Measurements from ENCODE around the gene OIT3. TPM values are rescaled to one million over a fixed set of nuclear protein-coding genes. Genes with fewer than 3 reads are reported as not detected.

OIT3 gene
- total RNA-seq, 6 experiments from 2014 or later = not detected

- Mint-ChIP-seq H3K4me3 (no peak overlapping the region), H3K9me3 (no peaks in the 10 kb centered on the region), H3K4me1 (ENCODE audit: low read depth) (no peaks in the 10 kb centered on the region; the same call in 1 of the 2 replicates), H3K27me3 (ENCODE audit: insufficient read depth) (peaks cover 13% of the 10 kb centered on the region), H3K36me3 (ENCODE audit: low read depth) (no peaks in the 10 kb centered on the region), H3K27ac (no peak overlapping the region)
- TF ChIP-seq CTCF (IDR thresholded peaks at IDR 0.05) = no peak
- no peak for DNase-seq
Measured at GRCh38 chr10:72930276-72930675, 36.7 kb downstream of the OIT3 start.

- TF ChIP-seq CTCF (IDR thresholded peaks at IDR 0.05) = no peak
- Mint-ChIP-seq H3K27me3 (ENCODE audit: insufficient read depth) (peaks cover 8% of the 10 kb centered on the region), H3K36me3 (ENCODE audit: low read depth) (no peaks in the 10 kb centered on the region), H3K4me3 (no peak overlapping the region), H3K9me3 (no peaks in the 10 kb centered on the region), H3K27ac (no peak overlapping the region), H3K4me1 (ENCODE audit: low read depth) (no peaks in the 10 kb centered on the region; the same call in 1 of the 2 replicates)
- DNase-seq = no peak
Measured at GRCh38 chr10:72932259-72933015, 38.9 kb downstream of the OIT3 start.

DNA sequence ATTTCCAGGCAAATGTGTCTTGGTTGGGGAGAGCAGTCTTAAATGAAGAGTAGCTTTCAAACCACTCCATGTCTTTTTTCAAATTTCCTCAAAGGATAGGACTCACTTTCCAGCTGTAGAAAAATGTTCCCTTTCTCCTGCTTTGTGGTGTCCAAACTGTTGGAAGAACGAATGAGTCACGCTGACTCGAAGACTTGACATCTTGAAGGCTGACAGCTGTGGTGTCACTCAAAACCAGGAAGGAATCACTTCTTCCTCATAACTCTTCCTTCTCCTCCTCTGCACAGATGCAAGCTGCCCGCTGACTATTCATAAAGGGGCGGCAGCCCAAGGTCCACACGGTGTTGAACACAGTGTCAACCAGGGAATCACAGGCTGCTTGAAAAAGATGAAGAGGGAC, 41.8 kb downstream of the OIT3 start:
- Mint-ChIP-seq H3K9me3 (no peaks in the 10 kb centered on the region), H3K27me3 (ENCODE audit: insufficient read depth) (peaks cover 12% of the 10 kb centered on the region), H3K36me3 (ENCODE audit: low read depth) (no peaks in the 10 kb centered on the region), H3K27ac (no peak overlapping the region), H3K4me3 (no peak overlapping the region), H3K4me1 (ENCODE audit: low read depth) (no peaks in the 10 kb centered on the region; the same call in 1 of the 2 replicates)
- no peak for TF ChIP-seq CTCF (IDR thresholded peaks at IDR 0.05)
- no peak for DNase-seq

GRCh38 chr10:72943498-72944234, 50.1 kb downstream of the OIT3 start:
- Mint-ChIP-seq H3K36me3 (ENCODE audit: low read depth) (no peaks in the 10 kb centered on the region), H3K27ac (no peak overlapping the region), H3K4me3 (no peak overlapping the region), H3K27me3 (ENCODE audit: insufficient read depth) (peaks cover 26% of the 10 kb centered on the region), H3K4me1 (ENCODE audit: low read depth) (no peaks in the 10 kb centered on the region), H3K9me3 (no peaks in the 10 kb centered on the region)
- no peak for DNase-seq
- TF ChIP-seq CTCF (IDR thresholded peaks at IDR 0.05) = no peak

DNA sequence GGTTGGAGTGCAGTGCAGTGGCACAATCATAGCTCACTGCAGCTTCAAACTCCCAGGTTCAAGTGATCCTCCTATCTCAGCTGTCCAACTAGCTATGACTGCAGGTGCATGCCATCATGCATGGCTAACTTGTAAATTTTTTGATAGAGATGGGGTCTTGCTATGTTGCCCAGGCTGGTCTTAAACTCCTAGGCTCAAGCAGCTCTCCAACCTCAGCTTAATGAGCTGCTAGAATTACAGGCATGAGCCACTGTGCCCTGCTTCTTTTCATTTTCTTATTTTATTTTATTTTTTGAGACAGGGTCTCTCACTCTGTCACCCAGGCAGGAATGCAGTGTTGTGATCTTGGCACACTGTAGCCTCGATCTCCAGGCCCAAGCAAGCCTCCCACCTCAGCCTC, 53.4 kb downstream of the OIT3 start:
- TF ChIP-seq CTCF (IDR thresholded peaks at IDR 0.05) = no peak
- H3K4me1 Mint-ChIP-seq (ENCODE audit: low read depth) = no peaks in the 10 kb centered on the region
- no peak overlapping the region for H3K27ac Mint-ChIP-seq
- H3K27me3 Mint-ChIP-seq (ENCODE audit: insufficient read depth) = peaks cover 23% of the 10 kb centered on the region
- H3K36me3 Mint-ChIP-seq (ENCODE audit: low read depth) = no peaks in the 10 kb centered on the region
- H3K4me3 Mint-ChIP-seq = no peak overlapping the region
- no peak for DNase-seq
- H3K9me3 Mint-ChIP-seq = no peaks in the 10 kb centered on the region
